GM12878 (cell line): ENCODE measurements around the gene ZDHHC17. TPM values are rescaled to one million over a fixed set of nuclear protein-coding genes. Genes with fewer than 3 reads are reported as not detected.

Experiments used
- ATAC-seq: fragments of 200-7000 bp; cut with Tn5 transposase; 3 replicates; pipeline ENCODE4 v1.9.1; 2020; ENCODE audit warnings: mild to moderate bottlenecking, moderate library complexity
- BruUV-seq: library from RNA; stranded (reverse); fragments of 400-500 nt; replicated peaks from 2 replicates; lab custom pipeline; 2021; lab: Mats Ljungman, UMichigan
- CTCF ChIA-PET: fragments of 300-600 bp; sonication (Branson Sonifier 250); formaldehyde crosslinking; extraction: SDS; loops from one replicate; lab custom pipeline; 2021; ENCODE audit warnings: inconsistent platforms; lab: Yijun Ruan, JAX
- POLR2A ChIA-PET: fragments of 350-600 bp; formaldehyde crosslinking; extraction: SDS; loops from one replicate; lab custom pipeline; 2021; ENCODE audit warnings: inconsistent platforms; lab: Charles Lee
- RAD21 ChIA-PET: fragments of 300-600 bp; sonication (Branson Sonifier 250); formaldehyde crosslinking; loops from one replicate; lab custom pipeline; 2023; ENCODE audit warnings: antibody characterized with exemption; ENCODE audit not compliant: unreplicated experiment; lab: Charles Lee
- SMC1A ChIA-PET: fragments of 300-600 bp; sonication (Branson Sonifier 250); formaldehyde crosslinking; loops from one replicate; lab custom pipeline; 2023; ENCODE audit not compliant: unreplicated experiment, uncharacterized antibody; lab: Charles Lee
- DNase-seq: peaks from one replicate; pipeline ENCODE4 v3.0.0-alpha.2; 2011; ENCODE audit warnings: low read depth, low spot score
- FAIRE-seq: peaks from 3 replicates; lab custom pipeline; 2011; peaks lifted over from hg19 to GRCh38; lab: Jason Lieb, UNC
- H2AFZ ChIP-seq: 2 replicates; pipeline ENCODE4 v1.6.0; 2011; ENCODE audit warnings: low read depth, low read length, control low read depth; ENCODE audit not compliant: control insufficient read depth
- H3K27ac ChIP-seq: 2 replicates; pipeline ENCODE4 v1.5.1; 2011; ENCODE audit warnings: control low read depth; ENCODE audit not compliant: control insufficient read depth, insufficient read depth
- H3K27me3 ChIP-seq, 2 experiments: replicated peaks in 1 of 2; 2 replicates each; pipeline versions ENCODE4 v1.6.0 to v1.6.1; 2011; ENCODE audit warnings: low read length in 1 of 2; ENCODE audit not compliant: control insufficient read depth in 2 of 2, insufficient read depth in 2 of 2
- H3K36me3 ChIP-seq, 2 experiments: 2 replicates each; pipeline ENCODE4 v1.5.1; 2011; ENCODE audit warnings: low read length in 1 of 2; ENCODE audit not compliant: control insufficient read depth in 2 of 2, insufficient read depth in 2 of 2
- H3K4me1 ChIP-seq: 2 replicates; pipeline ENCODE4 v1.6.1; 2011; ENCODE audit warnings: mild to moderate bottlenecking, low read length, moderate library complexity, mixed read lengths; ENCODE audit not compliant: control insufficient read depth, insufficient read depth
- H3K4me2 ChIP-seq: 2 replicates; pipeline ENCODE4 v1.6.0; 2011; ENCODE audit warnings: control low read depth; ENCODE audit not compliant: control insufficient read depth, insufficient read depth
- H3K4me3 ChIP-seq: fragments of 200-600 bp; sonication (generic); 2 replicates; pipeline ENCODE4 v1.5.1; 2016
- H3K79me2 ChIP-seq: 2 replicates; pipeline ENCODE4 v1.6.0; 2011; ENCODE audit warnings: low read length; ENCODE audit not compliant: control insufficient read depth, insufficient read depth
- H3K9ac ChIP-seq: 2 replicates; pipeline ENCODE4 v1.8.0; 2011; ENCODE audit warnings: low read length, control low read depth, mixed read lengths; ENCODE audit not compliant: control insufficient read depth, insufficient read depth
- H3K9me3 ChIP-seq: replicated peaks from 3 replicates; pipeline ENCODE4 v1.5.1; 2011; ENCODE audit warnings: mild to moderate bottlenecking, low read length; ENCODE audit not compliant: control insufficient read depth, insufficient read depth
- H4K20me1 ChIP-seq: 2 replicates; pipeline ENCODE4 v1.6.0; 2011; ENCODE audit not compliant: control insufficient read depth, insufficient read depth
- ASH2L ChIP-seq: fragments of 300-600, 200-600 bp; sonication (generic); IDR thresholded peaks from 2 replicates; pipeline ENCODE4 v1.6.1; 2017; ENCODE audit warnings: low read depth, mild to moderate bottlenecking, borderline replicate concordance
- BCL11A ChIP-seq: IDR thresholded peaks from 2 replicates; pipeline ENCODE4 v1.6.1; 2011; ENCODE audit warnings: low read depth, low read length
- CHD1 ChIP-seq: IDR thresholded peaks from 2 replicates; pipeline ENCODE4 v1.6.1; 2012; ENCODE audit warnings: low read depth, low read length, improper control_type of control experiment
- JUNB ChIP-seq: IDR thresholded peaks from 2 replicates; pipeline ENCODE4 v1.6.1; 2016; ENCODE audit warnings: antibody characterized with exemption, mild to moderate bottlenecking
- NBN ChIP-seq: fragments of 450-650 bp; IDR thresholded peaks from 2 replicates; pipeline ENCODE4 v1.6.1; 2016
- PAX5 ChIP-seq: IDR thresholded peaks from 2 replicates; pipeline ENCODE4 v1.6.1; 2011; ENCODE audit warnings: low read depth, low read length, borderline replicate concordance
- PML ChIP-seq: IDR thresholded peaks from 2 replicates; pipeline ENCODE4 v1.6.1; 2012; ENCODE audit warnings: low read length, inconsistent platforms
- SIX5 ChIP-seq: IDR thresholded peaks from 2 replicates; pipeline ENCODE4 v1.6.1; 2011; ENCODE audit warnings: mild to moderate bottlenecking, low read depth, low read length, moderate library complexity; ENCODE audit not compliant: severe bottlenecking
- SKIL ChIP-seq: fragments of 450-650 bp; IDR thresholded peaks from 2 replicates; pipeline ENCODE4 v1.6.1; 2017; ENCODE audit warnings: mild to moderate bottlenecking, low read depth, inconsistent platforms; ENCODE audit not compliant: poor library complexity, severe bottlenecking
- SMARCA5 ChIP-seq: fragments of 450-650 bp; IDR thresholded peaks from 2 replicates; pipeline ENCODE4 v1.6.1; 2017; ENCODE audit warnings: mild to moderate bottlenecking
- SPI1 ChIP-seq: IDR thresholded peaks from 2 replicates; pipeline ENCODE4 v1.6.1; 2011; ENCODE audit warnings: low read depth, mild to moderate bottlenecking, low read length, moderate library complexity, borderline replicate concordance; ENCODE audit not compliant: insufficient read depth
- SREBF2 ChIP-seq: IDR thresholded peaks from 2 replicates; pipeline ENCODE4 v1.6.1; 2012; ENCODE audit warnings: mild to moderate bottlenecking, low read length
- USF1 ChIP-seq: IDR thresholded peaks from 2 replicates; pipeline ENCODE4 v1.6.1; 2011; ENCODE audit warnings: borderline replicate concordance, low read depth, mild to moderate bottlenecking, moderate library complexity, mixed read lengths, low read length; ENCODE audit not compliant: insufficient read depth; ENCODE audit errors: extremely low read length
- YY1 ChIP-seq: IDR thresholded peaks from 2 replicates; pipeline ENCODE4 v1.6.1; 2011; ENCODE audit warnings: low read depth, mild to moderate bottlenecking, low read length
- WGBS: methylation state at CpG from one replicate; pipeline ENCODE4 v1.1.6; 2016; ENCODE audit warnings: low lambda C conversion rate; ENCODE audit not compliant: insufficient replicate concordance, insufficient coverage; ENCODE audit errors: missing lambda C conversion rate; 5-methylcytosine and 5-hydroxymethylcytosine counted together
- in situ Hi-C: fragments of 300-500 bp; cut with MboI; formaldehyde crosslinking; loops from 9 replicates; pipeline ENCODE4 v1.14.3; 2018; ENCODE audit warnings: mixed read lengths
- intact Hi-C: fragments of 100-400 bp; cut with micrococcal nuclease; formaldehyde crosslinking; loops from one replicate; pipeline ENCODE4 v1.14.2; 2022; ENCODE audit not compliant: unreplicated experiment
- polyA plus RNA-seq, 11 experiments: library from polyadenylated mRNA; depleted of rRNA in 4 of 11; unstranded in 6 of 11; stranded (reverse) in 5 of 11; fragments of >200 nt; fragmentation: Nextera tagmentation in 4 of 11; fragmentation: Illumina TruSeq in 1 of 11; extraction: Ambion mirVana in 4 of 11; extraction: Trizol in 1 of 11; gene quantifications; 1 replicate in 1 of 11; 2 replicates in 10 of 11; pipeline versions ENCODE4 v1.2.1 to v1.2.3, GENCODE V29; 2011 to 2016; ENCODE audit warnings: inconsistent platforms in 2 of 11, missing spikeins in 2 of 11, low read depth in 1 of 11
- total RNA-seq, 4 experiments: library from RNA; depleted of rRNA in 3 of 4; stranded (reverse); fragments of >200 nt in 3 of 4; fragmentation: Illumina TruSeq in 1 of 4; extraction: Trizol in 1 of 4; gene quantifications; 2 replicates each; pipeline versions ENCODE4 v1.2.1 to v1.2.3, GENCODE V29; 2013 to 2021
- TF ChIP-seq, protein P1 (sequence below): IDR thresholded peaks from 2 replicates; pipeline ENCODE4 v1.6.1; 2012; ENCODE audit warnings: low read depth, low read length, improper control_type of control experiment
- TF ChIP-seq, protein P2 (sequence below): fragments of 450-650 bp; IDR thresholded peaks from 2 replicates; pipeline ENCODE4 v1.6.1; 2018; ENCODE audit warnings: borderline replicate concordance, mild to moderate bottlenecking; ENCODE audit not compliant: partially characterized antibody

ZDHHC17 gene
- total and polyA plus RNA-seq, 10 of the 15 experiments (the other 5 are each of a cell fraction or from before 2014, with no cell fraction given) = 4.3 to 50.0 (median 19.3) TPM

DNA sequence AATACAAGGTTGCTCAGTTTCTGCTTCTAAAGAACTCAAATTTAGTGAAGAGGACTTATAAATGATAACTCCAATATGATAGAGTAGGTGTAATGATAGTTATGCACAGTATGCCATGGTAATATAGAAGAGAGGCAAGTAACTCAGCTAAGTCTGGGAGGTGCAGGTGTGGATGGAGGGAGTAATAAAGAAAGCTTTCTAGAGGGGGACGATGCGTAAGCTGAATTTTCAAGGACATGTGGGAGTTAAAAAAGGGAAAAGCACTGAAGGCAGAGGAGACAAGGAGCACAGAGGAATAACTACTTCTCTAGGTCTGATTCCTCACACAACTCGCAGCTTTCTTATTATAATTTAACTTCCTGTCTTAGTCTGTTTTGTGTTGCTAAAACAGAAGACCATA lies 49.1 kb upstream of the ZDHHC17 start:
- BruUV-seq = no TSS peak
- FAIRE-seq (no peak), DNase-seq (no peak), ATAC-seq (no peak)
- H3K4me3 ChIP-seq = no peak overlapping the region
- no peak overlapping the region for H3K9ac ChIP-seq
- ChIA-PET RAD21 (no interaction called here), POLR2A (no interaction called here), SMC1A (no interaction called here), CTCF (interaction anchor here (1.4 kb wide), 1 partner anchor 11 kb away, joined by 5 read pairs; no protein-coding TSS in a partner anchor)
- H2AFZ ChIP-seq = no peak overlapping the region
- no peak overlapping the region for H3K27ac ChIP-seq
- H3K9me3 ChIP-seq = no peaks in the 10 kb centered on the region
- no peaks in the 10 kb centered on the region for H3K4me1 ChIP-seq
- no peaks in the 10 kb centered on the region for H3K36me3 ChIP-seq
- no peak overlapping the region for H3K4me2 ChIP-seq
- H3K27me3 ChIP-seq = no peaks in the 10 kb centered on the region; a peak in 2 of 4 replicates
- 56% methylated on average over 3 of the region's 3 CpGs for WGBS
- intact Hi-C loops (no loop called here), in situ Hi-C loops (no loop called here)
- no peaks in the 10 kb centered on the region for H4K20me1 ChIP-seq
- H3K79me2 ChIP-seq = no peaks in the 10 kb centered on the region
- TF ChIP-seq USF1 (no peak), BCL11A (no peak), NBN (no peak), SPI1 (no peak), PML (no peak), SIX5 (no peak), SMARCA5 (no peak), SKIL (no peak), YY1 (no peak), SREBF2 (no peak), ASH2L (no peak), PAX5 (no peak), JUNB (no peak), CHD1 (no peak)
- TF ChIP-seq, protein P1, sequence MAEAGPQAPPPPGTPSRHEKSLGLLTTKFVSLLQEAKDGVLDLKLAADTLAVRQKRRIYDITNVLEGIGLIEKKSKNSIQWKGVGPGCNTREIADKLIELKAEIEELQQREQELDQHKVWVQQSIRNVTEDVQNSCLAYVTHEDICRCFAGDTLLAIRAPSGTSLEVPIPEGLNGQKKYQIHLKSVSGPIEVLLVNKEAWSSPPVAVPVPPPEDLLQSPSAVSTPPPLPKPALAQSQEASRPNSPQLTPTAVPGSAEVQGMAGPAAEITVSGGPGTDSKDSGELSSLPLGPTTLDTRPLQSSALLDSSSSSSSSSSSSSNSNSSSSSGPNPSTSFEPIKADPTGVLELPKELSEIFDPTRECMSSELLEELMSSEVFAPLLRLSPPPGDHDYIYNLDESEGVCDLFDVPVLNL = no peak
- TF ChIP-seq, protein P2, sequence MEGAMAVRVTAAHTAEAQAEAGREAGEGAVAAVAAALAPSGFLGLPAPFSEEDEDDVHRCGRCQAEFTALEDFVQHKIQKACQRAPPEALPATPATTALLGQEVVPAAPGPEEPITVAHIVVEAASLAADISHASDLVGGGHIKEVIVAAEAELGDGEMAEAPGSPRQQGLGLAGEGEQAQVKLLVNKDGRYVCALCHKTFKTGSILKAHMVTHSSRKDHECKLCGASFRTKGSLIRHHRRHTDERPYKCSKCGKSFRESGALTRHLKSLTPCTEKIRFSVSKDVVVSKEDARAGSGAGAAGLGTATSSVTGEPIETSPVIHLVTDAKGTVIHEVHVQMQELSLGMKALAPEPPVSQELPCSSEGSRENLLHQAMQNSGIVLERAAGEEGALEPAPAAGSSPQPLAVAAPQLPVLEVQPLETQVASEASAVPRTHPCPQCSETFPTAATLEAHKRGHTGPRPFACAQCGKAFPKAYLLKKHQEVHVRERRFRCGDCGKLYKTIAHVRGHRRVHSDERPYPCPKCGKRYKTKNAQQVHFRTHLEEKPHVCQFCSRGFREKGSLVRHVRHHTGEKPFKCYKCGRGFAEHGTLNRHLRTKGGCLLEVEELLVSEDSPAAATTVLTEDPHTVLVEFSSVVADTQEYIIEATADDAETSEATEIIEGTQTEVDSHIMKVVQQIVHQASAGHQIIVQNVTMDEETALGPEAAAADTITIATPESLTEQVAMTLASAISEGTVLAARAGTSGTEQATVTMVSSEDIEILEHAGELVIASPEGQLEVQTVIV = no peak
